Left forelimb (tissue), 1 donor: ENCODE measurements around the gene MIS12.

Experiments
- DNase-seq: peaks from one replicate; pipeline ENCODE4 v3.0.0-alpha.2; 2018; ENCODE audit warnings: low spot score

The MIS12 gene

DNA sequence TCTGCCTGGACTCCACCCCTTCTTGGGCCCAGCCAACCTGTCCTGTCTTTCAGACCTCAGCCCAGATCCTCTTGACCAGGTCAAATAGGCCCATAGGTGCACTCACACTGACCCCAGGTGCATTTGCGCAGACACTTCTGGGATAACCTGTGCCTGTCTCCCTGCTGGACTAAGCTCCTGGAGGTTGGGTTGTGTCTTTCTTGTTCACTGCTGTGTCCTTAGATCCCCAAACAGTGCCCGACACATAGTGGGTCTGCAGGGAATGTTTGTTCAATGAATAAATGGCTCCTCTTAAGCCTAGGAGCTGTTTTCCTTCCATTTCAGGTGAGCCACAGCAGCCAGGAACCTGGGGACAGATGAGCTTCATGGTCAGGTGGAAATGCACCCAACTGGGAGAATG is 49.1 kb downstream of the MIS12 start:
- DNase-seq: no peak

GRCh38 chr17:5536866-5537650 is 50.7 kb downstream of the MIS12 start:
- DNase-seq: no peak

DNA sequence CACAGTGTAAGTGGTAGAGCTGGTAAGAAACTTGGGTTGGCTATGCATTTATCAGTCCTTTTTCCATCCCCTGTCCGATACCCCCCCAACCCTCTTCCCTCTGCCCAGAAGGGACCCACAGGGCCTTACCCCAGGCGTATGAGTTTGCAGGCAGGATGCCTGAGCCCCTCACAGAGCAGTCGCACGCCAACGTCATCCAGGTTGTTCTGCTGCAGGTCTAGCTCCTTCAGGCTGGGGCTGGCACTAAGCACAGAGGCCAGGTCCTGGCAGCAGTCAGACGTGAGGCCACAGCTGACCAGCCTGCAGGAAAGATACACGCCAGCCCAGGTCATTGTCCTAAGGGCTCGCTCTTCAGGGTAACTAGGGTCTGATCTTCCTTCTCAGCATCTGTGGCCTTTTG is 52.9 kb downstream of the MIS12 start:
- DNase-seq: no peak

DNA sequence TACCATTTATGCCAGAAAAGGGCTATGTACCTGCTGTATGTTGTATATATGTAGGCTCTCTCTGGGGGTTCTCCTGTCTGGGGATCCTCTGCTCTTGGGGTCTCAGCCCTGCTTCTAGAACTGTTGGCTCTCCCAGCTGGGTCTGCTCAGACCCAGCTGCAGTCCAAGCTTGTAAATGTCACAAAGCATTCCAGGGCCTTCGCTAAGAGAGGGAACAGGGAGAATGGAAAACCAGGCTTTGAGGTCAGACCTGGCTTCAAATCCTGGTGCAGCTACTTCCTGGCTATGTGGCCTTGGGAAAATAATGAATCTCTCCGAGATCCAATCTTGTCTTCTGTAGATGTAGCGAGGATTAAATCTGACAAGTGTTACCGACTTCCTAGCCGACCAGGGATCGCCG is 54.0 kb downstream of the MIS12 start:
- DNase-seq: no peak
